Neural progenitor cell (in vitro differentiated cells): Measurements from ENCODE around the gene USP36.

Experiments
- CTCF ChIP-seq: fragments of 200-600 bp; sonication (generic); IDR thresholded peaks from 2 replicates; pipeline ENCODE4 v1.5.1; 2017; ENCODE audit warnings: antibody characterized with exemption, mild to moderate bottlenecking
- EZH2 ChIP-seq: fragments of 200-600 bp; sonication (generic); IDR thresholded peaks from 2 replicates; pipeline ENCODE4 v1.6.1; 2017; ENCODE audit warnings: antibody characterized with exemption, mild to moderate bottlenecking, moderate library complexity
- EZH2phosphoT487 ChIP-seq: fragments of 200-600 bp; sonication (generic); IDR thresholded peaks from 2 replicates; pipeline ENCODE4 v1.6.1; 2017; ENCODE audit warnings: antibody characterized with exemption

GRCh38 chr17:78831688-78832540 is 8.7 kb downstream of the USP36 start:
- TF ChIP-seq CTCF (no peak), EZH2 (no peak), EZH2phosphoT487 (no peak)
